OCI-LY7 (cell line): Measurements from ENCODE around the gene GNLY.

Experiments used
- CTCF ChIP-seq: fragments of 200-600 bp; sonication (generic); conservative IDR thresholded peaks from 2 replicates; pipeline ENCODE4 v1.5.1; 2014; ENCODE audit warnings: mild to moderate bottlenecking, antibody characterized with exemption, low read length, moderate library complexity, mixed read lengths
- EZH2phosphoT487 ChIP-seq: fragments of 200-600 bp; sonication (generic); IDR thresholded peaks from 2 replicates; pipeline ENCODE4 v1.6.1; 2018; ENCODE audit warnings: low read depth, borderline replicate concordance, mild to moderate bottlenecking, mixed run types, antibody characterized with exemption, low read length, moderate library complexity, mixed read lengths

DNA sequence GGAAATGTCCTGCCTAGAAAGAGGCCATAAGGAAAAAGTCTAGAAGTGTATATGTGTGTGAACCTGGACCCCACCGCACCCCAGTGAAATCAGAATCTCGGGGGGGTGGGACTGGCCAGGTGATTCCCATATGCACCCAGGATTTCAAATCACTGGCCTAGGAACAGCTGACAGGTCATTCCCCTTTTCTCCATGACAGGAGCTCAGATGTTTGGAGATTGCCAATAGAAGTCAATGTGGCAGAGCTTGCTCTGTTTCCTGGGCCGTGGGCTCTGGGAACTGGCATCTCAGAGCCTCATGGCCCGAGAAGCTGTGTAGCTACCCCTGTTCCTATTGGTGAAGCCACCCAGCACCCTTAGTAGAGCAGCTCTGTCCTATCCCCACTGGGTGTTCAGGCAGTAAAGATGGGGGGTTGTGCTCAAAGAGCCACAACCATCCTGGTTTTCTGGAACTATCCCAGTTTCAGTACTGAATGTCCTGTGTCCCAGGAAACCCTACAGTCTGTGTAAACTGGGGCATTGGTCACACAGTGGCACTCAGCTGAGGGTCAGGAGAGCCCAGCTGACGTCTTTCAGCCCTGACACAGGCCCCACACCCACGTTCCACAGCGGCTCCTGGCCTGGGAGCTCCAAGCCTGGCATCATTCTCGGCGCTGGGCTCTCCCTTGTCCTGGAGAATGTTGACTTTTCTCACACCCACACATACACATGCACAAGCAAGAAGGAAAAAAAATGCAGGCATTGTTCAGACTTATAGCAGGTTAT is 18.9 kb downstream of the GNLY start:
- TF ChIP-seq CTCF (no peak), EZH2phosphoT487 (no peak)
